Measurements from ENCODE around the gene TMEM179B. TPM values are rescaled to one million over a fixed set of nuclear protein-coding genes. Genes with fewer than 3 reads are reported as not detected.

The TMEM179B gene
- total and polyA plus RNA-seq, 8 donors = 43.9 to 58.7 (median 51.3) TPM

- peaks cover 0 to 32% of the 10 kb centered on the region in 2 donors for H3K36me3 ChIP-seq
- H3K4me3 ChIP-seq = peak overlapping the region; percentile 52 to 72
- intact Hi-C loops (cut with DNase I) = no loop called here
- no peaks in the 10 kb centered on the region for H3K27me3 ChIP-seq
- H3K4me1 ChIP-seq = peaks cover 16 to 42% of the 10 kb centered on the region in 2 donors
- H3K9me3 ChIP-seq = no peaks in the 10 kb centered on the region
- TF ChIP-seq CTCF (IDR thresholded peaks at IDR 0.05) = no peak
- DNase-seq = peak in 1 of 4 donors; percentile 44
- peak; percentile 30 for ATAC-seq
- H3K27ac ChIP-seq = peak overlapping the region; percentile 91 to 94
These were observed 16.4 kb upstream of the TMEM179B start for GRCh38 chr11:62770778-62771143.

- no peaks in the 10 kb centered on the region for H3K9me3 ChIP-seq
- H3K27me3 ChIP-seq = no peaks in the 10 kb centered on the region
- H3K4me3 ChIP-seq = peak within 1 kb of the TSS; percentile 52 to 72
- ATAC-seq (peak; percentile 97), DNase-seq (peak; percentile 95 to 98 (median 97))
- peaks cover 0 to 32% of the 10 kb centered on the region in 2 donors for H3K36me3 ChIP-seq
- no peak for TF ChIP-seq CTCF (IDR thresholded peaks at IDR 0.05)
- H3K4me1 ChIP-seq = peaks cover 16 to 42% of the 10 kb centered on the region in 2 donors
- H3K27ac ChIP-seq = peak within 1 kb of the TSS; percentile 91 to 94
- intact Hi-C loops (cut with DNase I) = no loop called here
These were observed 15.8 kb upstream of the TMEM179B start, which contains the start of gene TAF6L for GRCh38 chr11:62771144-62772021. TAF6L (plus strand) TSS chr11:62771396; CDS start chr11:62775784, 4,388 bp downstream.

GRCh38 chr11:62774407-62774806 is 12.8 kb upstream of the TMEM179B start:
- Histone ChIP-seq H3K36me3 (peaks cover 0 to 39% of the 10 kb centered on the region in 2 donors), H3K27ac (peak overlapping the region in 1 of 2 donors; percentile 73), H3K27me3 (no peaks in the 10 kb centered on the region), H3K4me1 (peaks cover 16 to 42% of the 10 kb centered on the region in 2 donors), H3K4me3 (no peak overlapping the region), H3K9me3 (no peaks in the 10 kb centered on the region)
- no peak for TF ChIP-seq CTCF (IDR thresholded peaks at IDR 0.05)
- ATAC-seq (no peak), DNase-seq (no peak)
- intact Hi-C loops (cut with DNase I) = no loop called here

- no peak for TF ChIP-seq CTCF (IDR thresholded peaks at IDR 0.05)
- H3K4me3 ChIP-seq = no peak overlapping the region
These were observed 11.6 kb upstream of the TMEM179B start for GRCh38 chr11:62775646-62776045.

GRCh38 chr11:62777389-62777788 is 9.8 kb upstream of the TMEM179B start:
- peaks cover 0 to 64% of the 10 kb centered on the region in 2 donors for H3K36me3 ChIP-seq
- H3K9me3 ChIP-seq = no peaks in the 10 kb centered on the region
- H3K27ac ChIP-seq = no peak overlapping the region
- no peaks in the 10 kb centered on the region for H3K27me3 ChIP-seq
- no peak overlapping the region for H3K4me3 ChIP-seq
- intact Hi-C loops (cut with DNase I) = no loop called here
- DNase-seq = no peak
- no peak for TF ChIP-seq CTCF (IDR thresholded peaks at IDR 0.05)
- ATAC-seq = no peak
- H3K4me1 ChIP-seq = peaks cover 0 to 21% of the 10 kb centered on the region in 2 donors

More at GRCh38 chr11:62775646-62776045, 11.6 kb upstream of the TMEM179B start:
- Histone ChIP-seq H3K27ac (peak overlapping the region in 1 of 2 donors; percentile 73), H3K27me3 (no peaks in the 10 kb centered on the region), H3K9me3 (no peaks in the 10 kb centered on the region), H3K36me3 (peaks cover 0 to 49% of the 10 kb centered on the region in 2 donors), H3K4me1 (peaks cover 8 to 33% of the 10 kb centered on the region in 2 donors)
- no peak for DNase-seq
- no peak for ATAC-seq
- intact Hi-C loops (cut with DNase I) = no loop called here
